Gastrocnemius medialis (tissue), 4 donors: ENCODE results near the gene STARD3. TPM values are rescaled to one million over a fixed set of nuclear protein-coding genes. Genes with fewer than 3 reads are reported as not detected.

Experiments used
- ATAC-seq, 2 donors: fragments of 150-250 bp; one replicate each; pipeline ENCODE4 v1.9.1; 2016
- DNase-seq, 2 donors: peaks; one replicate each; pipeline ENCODE4 v3.0.0-alpha.2; 2019
- H3K27ac ChIP-seq, 4 donors: fragments of 200-600 bp; sonication (generic); 1 replicate in 1 of 4; 2 replicates in 3 of 4; pipeline ENCODE4 v1.5.1; 2016 to 2018; ENCODE audit warnings: mild to moderate bottlenecking in 2 of 4, moderate library complexity in 1 of 4
- H3K27me3 ChIP-seq, 3 donors: fragments of 200-600 bp; sonication (generic) in 2 of 3; 1 replicate in 1 of 3; 2 replicates in 2 of 3; pipeline versions ENCODE4 v1.5.1 to v1.6.0; 2016 to 2019; ENCODE audit warnings: mild to moderate bottlenecking in 1 of 3, moderate library complexity in 1 of 3
- H3K36me3 ChIP-seq, 2 donors: fragments of 200-600 bp; sonication (generic) in 1 of 2; one replicate each; pipeline ENCODE4 v1.5.1; 2017 to 2018
- H3K4me1 ChIP-seq, 2 donors: fragments of 200-600 bp; sonication (generic) in 1 of 2; one replicate each; pipeline ENCODE4 v1.5.1; 2016 to 2017; ENCODE audit warnings: mild to moderate bottlenecking in 2 of 2
- H3K4me3 ChIP-seq, 4 donors: fragments of 200-600 bp; sonication (generic) in 3 of 4; 1 replicate in 1 of 4; 2 replicates in 3 of 4; pipeline ENCODE4 v1.5.1; 2016 to 2019; ENCODE audit warnings: mild to moderate bottlenecking in 2 of 4
- H3K9me3 ChIP-seq, 3 donors: fragments of 200-600 bp; sonication (generic) in 2 of 3; 1 replicate in 1 of 3; 2 replicates in 2 of 3; pipeline ENCODE4 v1.5.1; 2016 to 2019
- CTCF ChIP-seq, 5 experiments: fragments of 450-650 bp in 3 of 5; fragments of 200-600 bp in 2 of 5; sonication (generic) in 2 of 5; IDR thresholded peaks in 4 of 5; conservative IDR thresholded peaks in 1 of 5; 1 replicate in 4 of 5; 2 replicates in 1 of 5; pipeline ENCODE4 v1.5.1; 2016 to 2019; ENCODE audit warnings: antibody characterized with exemption in 5 of 5, mild to moderate bottlenecking in 3 of 5, moderate library complexity in 3 of 5
- POLR2A ChIP-seq, 2 donors: fragments of 450-650 bp; IDR thresholded peaks; one replicate each; pipeline ENCODE4 v1.6.1; 2017; ENCODE audit warnings: antibody characterized with exemption in 2 of 2, mild to moderate bottlenecking in 2 of 2, moderate library complexity in 2 of 2
- in situ Hi-C, 4 donors: fragments of 200-750 bp; cut with MboI; loops; one replicate each; pipeline versions ENCODE4 v1.15.0 to v1.8.0; 2017; ENCODE audit warnings: low sequenced_read_pairs in 4 of 4
- intact Hi-C: fragments of 100-400 bp; cut with DNase I; formaldehyde crosslinking; loops from one replicate; pipeline ENCODE4 v1.15.1; 2023; ENCODE audit warnings: low total_unique reads
- total RNA-seq, 4 donors: library from RNA; depleted of rRNA; stranded (reverse); fragments of >200 nt; gene quantifications; one replicate each; pipeline versions ENCODE4 v1.1.0 to v1.2.3, GENCODE V29; 2016

Gene STARD3
- total RNA-seq, 4 donors from 2014 or later, result 31.0 to 41.7 (median 41.0) TPM

- H3K36me3 ChIP-seq, result no peaks in the 10 kb centered on the region
- no peaks in the 10 kb centered on the region for H3K9me3 ChIP-seq
- intact Hi-C loops (no loop called here), in situ Hi-C loops (no loop called here)
- ATAC-seq, result no peak
- H3K27ac ChIP-seq, result no peak overlapping the region
- H3K4me1 ChIP-seq, result peaks cover 50% of the 10 kb centered on the region in 2 donors
- no peak for DNase-seq
- no peak overlapping the region for H3K4me3 ChIP-seq
- TF ChIP-seq POLR2A (IDR thresholded peaks at IDR 0.05) (no peak), CTCF (IDR thresholded peaks at IDR 0.05 in 4 of 5, conservative IDR thresholded peaks at IDR 0.05 in 1 of 5) (no peak)
- no peaks in the 10 kb centered on the region for H3K27me3 ChIP-seq
Observed at GRCh38 chr17:39640591-39641031, 3.7 kb downstream of the STARD3 start.

GRCh38 chr17:39641097-39641496 lies 4.2 kb downstream of the STARD3 start:
- no peak for TF ChIP-seq CTCF (IDR thresholded peaks at IDR 0.05 in 4 of 5, conservative IDR thresholded peaks at IDR 0.05 in 1 of 5)
- no peak for TF ChIP-seq POLR2A (IDR thresholded peaks at IDR 0.05)
- intact Hi-C loops (no loop called here), in situ Hi-C loops (no loop called here)
- H3K9me3 ChIP-seq, result no peaks in the 10 kb centered on the region
- peaks cover 46 to 50% of the 10 kb centered on the region in 2 donors for H3K4me1 ChIP-seq
- H3K27me3 ChIP-seq, result no peaks in the 10 kb centered on the region
- H3K27ac ChIP-seq, result no peak overlapping the region
- DNase-seq (no peak), ATAC-seq (no peak)
- H3K4me3 ChIP-seq, result no peak overlapping the region
- H3K36me3 ChIP-seq, result no peaks in the 10 kb centered on the region

GRCh38 chr17:39641883-39642282 lies 4.9 kb downstream of the STARD3 start:
- Histone ChIP-seq H3K36me3 (no peaks in the 10 kb centered on the region), H3K27ac (no peak overlapping the region), H3K4me1 (peaks cover 41 to 43% of the 10 kb centered on the region in 2 donors), H3K9me3 (no peaks in the 10 kb centered on the region), H3K4me3 (no peak overlapping the region), H3K27me3 (no peaks in the 10 kb centered on the region)
- intact Hi-C loops, result no loop called here
- DNase-seq (no peak), ATAC-seq (no peak)
- no peak for TF ChIP-seq POLR2A (IDR thresholded peaks at IDR 0.05)
- TF ChIP-seq CTCF (IDR thresholded peaks at IDR 0.05 in 4 of 5, conservative IDR thresholded peaks at IDR 0.05 in 1 of 5), result no peak
- in situ Hi-C loops, result no loop called here

- no peak for ATAC-seq
- no peaks in the 10 kb centered on the region for H3K9me3 ChIP-seq
- no peaks in the 10 kb centered on the region for H3K27me3 ChIP-seq
- peaks cover 41 to 43% of the 10 kb centered on the region in 2 donors for H3K4me1 ChIP-seq
- H3K36me3 ChIP-seq, result no peaks in the 10 kb centered on the region
- no peak for DNase-seq
- H3K27ac ChIP-seq, result no peak overlapping the region
- H3K4me3 ChIP-seq, result no peak overlapping the region
- TF ChIP-seq POLR2A (IDR thresholded peaks at IDR 0.05) (no peak), CTCF (IDR thresholded peaks at IDR 0.05 in 4 of 5, conservative IDR thresholded peaks at IDR 0.05 in 1 of 5) (no peak)
- intact Hi-C loops, result no loop called here
- in situ Hi-C loops, result no loop called here
Observed at GRCh38 chr17:39642291-39643074, 5.5 kb downstream of the STARD3 start.
